CD14-positive monocyte (primary cell): ENCODE measurements around the gene MTCH1. TPM values are rescaled to one million over a fixed set of nuclear protein-coding genes. Genes with fewer than 3 reads are reported as not detected.
A peak's percentile ranks its signal among the peaks of the same experiment; 100 is the strongest.

Source experiments
- DNase-seq, 3 donors: peaks; one replicate each; pipeline ENCODE4 v3.0.0-alpha.2; 2011 to 2022
- H2AFZ ChIP-seq: 2 replicates; pipeline ENCODE4 v1.6.0; 2012; ENCODE audit warnings: mild to moderate bottlenecking, low read depth, low read length, inconsistent platforms; ENCODE audit not compliant: insufficient read depth, poor library complexity, severe bottlenecking
- H3K27ac ChIP-seq, 2 donors: 1 replicate in 1 of 2; 2 replicates in 1 of 2; pipeline ENCODE4 v1.5.1; 2012 to 2013; ENCODE audit warnings: low read length in 2 of 2, control low read depth in 1 of 2, inconsistent platforms in 1 of 2, low read depth in 1 of 2, mild to moderate bottlenecking in 1 of 2
- H3K27me3 ChIP-seq, 2 donors: one replicate each; pipeline versions ENCODE4 v1.6.0 to v1.6.1; 2011 to 2013; ENCODE audit warnings: low read length in 2 of 2; ENCODE audit not compliant: control insufficient read depth in 2 of 2, insufficient read depth in 2 of 2
- H3K36me3 ChIP-seq, 2 donors: replicated peaks in 1 of 2; 1 replicate in 1 of 2; 2 replicates in 1 of 2; pipeline versions ENCODE4 v1.5.1 to v1.6.1; 2012 to 2013; ENCODE audit warnings: low read length in 2 of 2, control low read depth in 1 of 2, inconsistent platforms in 1 of 2, mild to moderate bottlenecking in 1 of 2; ENCODE audit not compliant: insufficient read depth in 2 of 2, control insufficient read depth in 1 of 2
- H3K4me1 ChIP-seq, 2 donors: 1 replicate in 1 of 2; 2 replicates in 1 of 2; pipeline versions ENCODE4 v1.5.1 to v1.6.1; 2012 to 2013; ENCODE audit warnings: low read length in 2 of 2, control low read depth in 1 of 2, inconsistent platforms in 1 of 2, mild to moderate bottlenecking in 1 of 2, moderate library complexity in 1 of 2; ENCODE audit not compliant: insufficient read depth in 2 of 2, control insufficient read depth in 1 of 2
- H3K4me2 ChIP-seq: replicated peaks from 2 replicates; pipeline ENCODE3; 2012; ENCODE audit warnings: low read length, moderate library complexity, mild to moderate bottlenecking; ENCODE audit not compliant: poor library complexity, severe bottlenecking; ENCODE audit errors: extremely low read depth
- H3K4me3 ChIP-seq, 3 experiments: fragments of 200-600 bp in 1 of 3; sonication (generic) in 1 of 3; replicated peaks in 1 of 3; 1 replicate in 2 of 3; 2 replicates in 1 of 3; pipeline ENCODE4 v1.5.1; 2011 to 2013; ENCODE audit warnings: low read length in 3 of 3, mild to moderate bottlenecking in 3 of 3, control low read depth in 2 of 3, low read depth in 2 of 3, inconsistent platforms in 1 of 3, moderate library complexity in 1 of 3
- H3K79me2 ChIP-seq: 2 replicates; pipeline ENCODE4 v1.6.0; 2012; ENCODE audit warnings: mild to moderate bottlenecking, control low read depth, inconsistent platforms, low read length, moderate library complexity; ENCODE audit not compliant: insufficient read depth
- H3K9ac ChIP-seq: 2 replicates; pipeline ENCODE4 v1.6.0; 2017; ENCODE audit warnings: low read length, mild to moderate bottlenecking; ENCODE audit not compliant: insufficient read depth, poor library complexity, severe bottlenecking
- H3K9me3 ChIP-seq, 2 donors: replicated peaks in 1 of 2; 1 replicate in 1 of 2; 2 replicates in 1 of 2; pipeline versions ENCODE4 v1.5.1 to v1.6.1; 2012 to 2013; ENCODE audit warnings: low read length in 2 of 2, control low read depth in 1 of 2; ENCODE audit not compliant: control insufficient read depth in 1 of 2, insufficient read depth in 1 of 2
- H4K20me1 ChIP-seq: 2 replicates; pipeline ENCODE4 v1.6.0; 2012; ENCODE audit warnings: mild to moderate bottlenecking, low read length, control low read depth, moderate library complexity; ENCODE audit not compliant: insufficient read depth
- H3K27ac Mint-ChIP-seq, 7 donors: one replicate each; pipeline ENCODE4 v1.8.0; 2020; ENCODE audit warnings: mild to moderate bottlenecking in 7 of 7, mixed read lengths in 7 of 7, moderate library complexity in 6 of 7, inconsistent platforms in 2 of 7
- H3K27me3 Mint-ChIP-seq, 3 donors: one replicate each; pipeline ENCODE4 v1.8.0; 2021 to 2022; ENCODE audit warnings: low read depth in 3 of 3, mild to moderate bottlenecking in 3 of 3, mixed read lengths in 3 of 3, moderate library complexity in 3 of 3, inconsistent platforms in 1 of 3
- H3K36me3 Mint-ChIP-seq, 2 donors: one replicate each; pipeline ENCODE4 v1.8.0; 2020; ENCODE audit warnings: mixed read lengths in 2 of 2, inconsistent platforms in 1 of 2, mild to moderate bottlenecking in 1 of 2
- H3K4me1 Mint-ChIP-seq: one replicate; pipeline ENCODE4 v1.8.0; 2020; ENCODE audit warnings: mild to moderate bottlenecking, mixed read lengths
- H3K4me3 Mint-ChIP-seq, 2 donors: one replicate each; pipeline ENCODE4 v1.8.0; 2020; ENCODE audit warnings: mild to moderate bottlenecking in 2 of 2, mixed read lengths in 2 of 2, moderate library complexity in 1 of 2
- H3K9me3 Mint-ChIP-seq, 7 donors: one replicate each; pipeline ENCODE4 v1.8.0; 2020 to 2022; ENCODE audit warnings: mixed read lengths in 7 of 7, mild to moderate bottlenecking in 6 of 7, moderate library complexity in 6 of 7, inconsistent platforms in 2 of 7
- CTCF ChIP-seq: fragments of 200-600 bp; IDR thresholded peaks from one replicate; pipeline ENCODE4 v1.8.0; 2022; ENCODE audit warnings: antibody characterized with exemption, mild to moderate bottlenecking
- WGBS: methylation state at CpG from one replicate; pipeline ENCODE4 v1.1.5; 2013; ENCODE audit warnings: missing lambda C conversion rate; ENCODE audit not compliant: insufficient coverage; 5-methylcytosine and 5-hydroxymethylcytosine counted together
- intact Hi-C, 2 donors: fragments of 100-400 bp; cut with micrococcal nuclease; formaldehyde crosslinking; loops; one replicate each; pipeline versions ENCODE4 v1.15.0 to v1.15.1; 2023
- polyA plus RNA-seq, 3 donors: library from polyadenylated mRNA; depleted of rRNA in 1 of 3; unstranded in 2 of 3; stranded (reverse) in 1 of 3; fragments of 300-500 nt in 2 of 3; fragments of >200 nt in 1 of 3; fragmentation: Illumina TruSeq in 2 of 3; gene quantifications; 1 replicate in 2 of 3; 2 replicates in 1 of 3; pipeline ENCODE4 v1.2.3, GENCODE V29; 2012 to 2021

The MTCH1 gene
- polyA plus RNA-seq, 3 donors: 111 to 118 (median 111) TPM

GRCh38 chr6:36959555-36960250, 26.3 kb downstream of the MTCH1 start:
- no peak for TF ChIP-seq CTCF
- no peaks in the 10 kb centered on the region for H4K20me1 ChIP-seq
- intact Hi-C loops: loop anchor here (5.0 to 10.0 kb wide), 2 partner anchors 55 to 283 kb away; no protein-coding TSS in a partner anchor
- 95% methylated on average over 8 of the region's 17 CpGs for WGBS
- H3K27me3 ChIP-seq: peaks cover 8 to 38% of the 10 kb centered on the region in 2 donors
- no peak overlapping the region for H3K4me3 ChIP-seq
- H2AFZ ChIP-seq: no peak overlapping the region
- Mint-ChIP-seq H3K4me3 (no peak overlapping the region), H3K4me1 (peaks cover 22% of the 10 kb centered on the region), H3K27ac (peak overlapping the region in 1 of 7 donors; percentile 2), H3K9me3 (peaks cover 0 to 3% (median 0%) of the 10 kb centered on the region in 7 donors), H3K27me3 (peaks cover 40 to 45% (median 43%) of the 10 kb centered on the region in 3 donors), H3K36me3 (no peaks in the 10 kb centered on the region)
- no peak overlapping the region for H3K27ac ChIP-seq
- no peak overlapping the region for H3K4me2 ChIP-seq
- H3K4me1 ChIP-seq: peaks cover 10 to 22% of the 10 kb centered on the region in 2 donors
- H3K9ac ChIP-seq: no peak overlapping the region
- DNase-seq: no peak
- H3K9me3 ChIP-seq: no peaks in the 10 kb centered on the region
- no peaks in the 10 kb centered on the region for H3K79me2 ChIP-seq
- H3K36me3 ChIP-seq: no peaks in the 10 kb centered on the region

- Mint-ChIP-seq H3K9me3 (peaks cover 0 to 3% (median 0%) of the 10 kb centered on the region in 7 donors), H3K27me3 (peaks cover 47 to 52% (median 48%) of the 10 kb centered on the region in 3 donors), H3K27ac (peak overlapping the region in 1 of 7 donors; percentile 57), H3K36me3 (no peaks in the 10 kb centered on the region), H3K4me3 (no peak overlapping the region), H3K4me1 (peaks cover 25% of the 10 kb centered on the region)
- Histone ChIP-seq H3K27me3 (peaks cover 11 to 46% of the 10 kb centered on the region in 2 donors), H3K79me2 (no peaks in the 10 kb centered on the region), H2AFZ (no peak overlapping the region), H3K27ac (no peak overlapping the region), H3K9me3 (no peaks in the 10 kb centered on the region), H3K9ac (no peak overlapping the region), H3K4me2 (no peak overlapping the region), H3K36me3 (no peaks in the 10 kb centered on the region), H3K4me3 (no peak overlapping the region), H3K4me1 (peaks cover 17 to 23% of the 10 kb centered on the region in 2 donors), H4K20me1 (no peaks in the 10 kb centered on the region)
- TF ChIP-seq CTCF: no peak
- DNase-seq: no peak
- WGBS: 88% methylated on average over 44 of the region's 44 CpGs
- intact Hi-C loops: no loop called here
These were observed 27.0 kb downstream of the MTCH1 start for GRCh38 chr6:36958775-36959554.
